IMR-90 (cell line): ENCODE data around the gene LYPD4. TPM values are rescaled to one million over a fixed set of nuclear protein-coding genes. Genes with fewer than 3 reads are reported as not detected.
"Not testable (repeated sequence)": the region's sequence is repeated elsewhere in the genome, so short reads cannot be mapped to it uniquely, and the experiment has no call there.

Source experiments
- ATAC-seq: fragments of 200-7000 bp; cut with Tn5 transposase; 2 replicates; pipeline ENCODE4 v1.9.1; 2020; ENCODE audit warnings: low read depth, mild to moderate bottlenecking, moderate library complexity
- BruUV-seq: library from RNA; stranded (reverse); fragments of 400-500 nt; replicated peaks from 2 replicates; lab custom pipeline; 2021; lab: Mats Ljungman, UMichigan
- CTCF ChIA-PET: fragments of 300-600 bp; formaldehyde crosslinking; extraction: SDS; loops from one replicate; lab custom pipeline; 2021; ENCODE audit warnings: antibody characterized with exemption; lab: Yijun Ruan, JAX
- POLR2A ChIA-PET: fragments of 300-600 bp; sonication (Branson Sonifier 250); formaldehyde crosslinking; loops from one replicate; lab custom pipeline; 2022; ENCODE audit warnings: antibody characterized with exemption; ENCODE audit not compliant: unreplicated experiment; lab: Charles Lee
- DNase-seq: peaks from one replicate; pipeline ENCODE4 v3.0.0; 2013
- H2AFZ ChIP-seq: replicated peaks from 2 replicates; pipeline ENCODE3; 2013; ENCODE audit warnings: low read length, mild to moderate bottlenecking; ENCODE audit not compliant: poor library complexity
- H2AK5ac ChIP-seq: 2 replicates; pipeline ENCODE4 v1.6.1; 2013; ENCODE audit warnings: low read depth, low read length, inconsistent platforms
- H2AK9ac ChIP-seq: replicated peaks from 2 replicates; pipeline ENCODE3; 2013; ENCODE audit warnings: mild to moderate bottlenecking, low read depth, low read length, moderate library complexity; ENCODE audit not compliant: poor library complexity
- H2BK120ac ChIP-seq: 2 replicates; pipeline ENCODE4 v1.6.1; 2013; ENCODE audit warnings: low read depth, low read length, inconsistent platforms
- H2BK15ac ChIP-seq: 3 replicates; pipeline ENCODE4 v1.6.1; 2013; ENCODE audit warnings: low read depth, low read length, inconsistent platforms
- H2BK20ac ChIP-seq: 2 replicates; pipeline ENCODE4 v1.6.1; 2013; ENCODE audit warnings: low read depth, mild to moderate bottlenecking, inconsistent platforms, low read length, moderate library complexity
- H2BK5ac ChIP-seq: 2 replicates; pipeline ENCODE4 v1.6.1; 2013; ENCODE audit warnings: mild to moderate bottlenecking, low read depth, low read length, inconsistent platforms; ENCODE audit not compliant: poor library complexity, severe bottlenecking
- H3K14ac ChIP-seq: replicated peaks from 2 replicates; pipeline ENCODE4 v1.6.1; 2013; ENCODE audit warnings: low read depth, low read length, inconsistent platforms
- H3K18ac ChIP-seq: 2 replicates; pipeline ENCODE4 v1.6.1; 2013; ENCODE audit warnings: low read depth, low read length, control low read depth
- H3K23ac ChIP-seq: 2 replicates; pipeline ENCODE4 v1.6.1; 2013; ENCODE audit warnings: low read depth, low read length, inconsistent platforms
- H3K27ac ChIP-seq: 2 replicates; pipeline ENCODE4 v1.5.1; 2013; ENCODE audit warnings: mild to moderate bottlenecking, control low read depth, low read length; ENCODE audit not compliant: insufficient read depth
- H3K27me3 ChIP-seq: 2 replicates; pipeline ENCODE4 v1.6.1; 2013; ENCODE audit warnings: low read length; ENCODE audit not compliant: control insufficient read depth, insufficient read depth
- H3K36me3 ChIP-seq: 2 replicates; pipeline ENCODE4 v1.6.1; 2013; ENCODE audit warnings: low read length, mixed read lengths; ENCODE audit not compliant: control insufficient read depth, insufficient read depth
- H3K4ac ChIP-seq: 2 replicates; pipeline ENCODE4 v1.6.1; 2013; ENCODE audit warnings: low read depth, low read length, inconsistent platforms
- H3K4me1 ChIP-seq: 2 replicates; pipeline ENCODE4 v1.6.1; 2013; ENCODE audit warnings: low read length, mixed read lengths; ENCODE audit not compliant: control insufficient read depth, insufficient read depth
- H3K4me2 ChIP-seq: 2 replicates; pipeline ENCODE4 v1.6.1; 2013; ENCODE audit warnings: low read depth, mild to moderate bottlenecking, control low read depth, low read length, moderate library complexity
- H3K4me3 ChIP-seq: 2 replicates; pipeline ENCODE4 v1.5.1; 2013; ENCODE audit warnings: low read depth, mild to moderate bottlenecking, control low read depth, low read length, moderate library complexity; ENCODE audit not compliant: insufficient read depth
- H3K56ac ChIP-seq: 2 replicates; pipeline ENCODE4 v1.6.1; 2013; ENCODE audit warnings: low read length, inconsistent platforms; ENCODE audit not compliant: insufficient read depth; ENCODE audit errors: extremely low read depth
- H3K79me1 ChIP-seq, 2 experiments: 2 replicates each; pipeline ENCODE4 v1.6.1; 2013; ENCODE audit warnings: low read length in 2 of 2, inconsistent platforms in 1 of 2, low read depth in 1 of 2
- H3K9ac ChIP-seq: 2 replicates; pipeline ENCODE4 v1.6.1; 2013; ENCODE audit warnings: low read depth, low read length, control low read depth
- H3K9me1 ChIP-seq: 2 replicates; pipeline ENCODE4 v1.6.1; 2013; ENCODE audit warnings: low read length, inconsistent platforms; ENCODE audit not compliant: insufficient read depth
- H3K9me3 ChIP-seq: 2 replicates; pipeline ENCODE4 v1.6.1; 2013; ENCODE audit warnings: low read length; ENCODE audit not compliant: control insufficient read depth, insufficient read depth
- H4K20me1 ChIP-seq: 2 replicates; pipeline ENCODE4 v1.6.1; 2013; ENCODE audit warnings: low read length, inconsistent platforms; ENCODE audit not compliant: insufficient read depth
- H4K5ac ChIP-seq: 2 replicates; pipeline ENCODE4 v1.6.1; 2013; ENCODE audit warnings: mild to moderate bottlenecking, low read depth, low read length, control low read depth
- H4K8ac ChIP-seq, 2 experiments: 2 replicates each; pipeline ENCODE4 v1.6.1; 2013; ENCODE audit warnings: low read depth in 2 of 2, low read length in 2 of 2, control low read depth in 1 of 2, inconsistent platforms in 1 of 2
- H4K91ac ChIP-seq: 2 replicates; pipeline ENCODE4 v1.6.1; 2013; ENCODE audit warnings: low read depth, low read length, inconsistent platforms; ENCODE audit not compliant: insufficient read depth
- WGBS, 2 experiments: methylation state at CpG; one replicate each; pipeline versions ENCODE4 v1.1.5 to v1.1.7; 2013; ENCODE audit warnings: missing lambda C conversion rate in 2 of 2; ENCODE audit not compliant: insufficient read length in 1 of 2; ENCODE audit errors: extremely low coverage in 2 of 2; 5-methylcytosine and 5-hydroxymethylcytosine counted together
- dilution Hi-C: fragments of 300-500 bp; cut with HindIII; formaldehyde crosslinking; loops from one replicate; pipeline ENCODE4 v1.14.3; 2018; ENCODE audit warnings: low sequenced_read_pairs; ENCODE audit not compliant: unreplicated experiment
- in situ Hi-C: fragments of 300-500 bp; cut with MboI; formaldehyde crosslinking; loops from 3 replicates; pipeline ENCODE4 v1.14.3; 2019; ENCODE audit warnings: low sequenced_read_pairs, inconsistent platforms, mixed read lengths
- intact Hi-C: fragments of 100-400 bp; cut with micrococcal nuclease; formaldehyde crosslinking; loops from 2 replicates; pipeline ENCODE4 v1.10.0; 2022
- polyA plus RNA-seq, 3 experiments: library from polyadenylated mRNA; depleted of rRNA; stranded (reverse); fragments of >200 nt; gene quantifications; 2 replicates each; pipeline ENCODE4 v1.2.3, GENCODE V29; 2012; ENCODE audit warnings: low replicate concordance in 1 of 3
- total RNA-seq: library from RNA; depleted of rRNA; stranded (reverse); fragments of >200 nt; gene quantifications from 2 replicates; pipeline ENCODE4 v1.2.3, GENCODE V29; 2012

The LYPD4 gene
- total and polyA plus RNA-seq, 2 of the 4 experiments (the other 2 are of a cell fraction): not detected

GRCh38 chr19:41789053-41789452 lies 55.4 kb downstream of the LYPD4 start:
- no CpG with 5 or more reads among the region's 5 CpGs for WGBS, 2 experiments
- H2AK5ac ChIP-seq, H3K36me3 ChIP-seq, POLR2A ChIA-PET, DNase-seq, H3K9me3 ChIP-seq, H3K4ac ChIP-seq, H4K20me1 ChIP-seq, H3K27me3 ChIP-seq, H2BK120ac ChIP-seq, H3K18ac ChIP-seq, H4K8ac ChIP-seq, H4K91ac ChIP-seq, H3K23ac ChIP-seq, H4K5ac ChIP-seq, H3K4me2 ChIP-seq, intact Hi-C loops, H2BK20ac ChIP-seq, H2AFZ ChIP-seq, ATAC-seq, H3K27ac ChIP-seq, H3K9ac ChIP-seq, H2BK15ac ChIP-seq, H2BK5ac ChIP-seq, H3K14ac ChIP-seq, H3K4me3 ChIP-seq, in situ Hi-C loops, H3K4me1 ChIP-seq, H3K9me1 ChIP-seq, H2AK9ac ChIP-seq, dilution Hi-C loops, BruUV-seq, H3K56ac ChIP-seq, H3K79me1 ChIP-seq, CTCF ChIA-PET: not testable (repeated sequence)

DNA sequence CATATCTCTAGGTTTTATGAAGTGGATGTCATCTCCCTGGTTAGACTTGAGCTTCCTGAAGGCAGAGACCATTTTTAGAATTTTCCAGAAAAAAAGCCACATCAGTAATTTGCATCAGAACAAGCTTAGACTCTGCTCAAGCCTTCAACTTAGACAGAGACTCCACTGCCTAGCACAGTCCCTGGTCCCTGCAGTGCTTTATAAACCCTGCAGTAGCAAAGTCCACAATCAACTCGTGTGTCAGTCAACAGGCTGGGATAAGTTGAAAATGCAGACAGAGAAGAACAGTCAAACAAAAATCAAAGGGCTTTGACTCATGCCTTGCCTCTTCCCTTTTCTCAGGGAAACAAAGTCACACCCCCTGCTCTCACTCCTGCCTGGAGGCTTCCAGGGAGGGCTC lies 56.0 kb downstream of the LYPD4 start:
- BruUV-seq: not testable (repeated sequence)

More for the DNA sequence above, 56.0 kb downstream of the LYPD4 start:
- ATAC-seq, H4K5ac ChIP-seq, H2BK20ac ChIP-seq, H2AFZ ChIP-seq, H2BK120ac ChIP-seq, in situ Hi-C loops, H3K36me3 ChIP-seq, H4K20me1 ChIP-seq, H3K9ac ChIP-seq, H3K27ac ChIP-seq, H2AK9ac ChIP-seq, H3K79me1 ChIP-seq, H3K56ac ChIP-seq, intact Hi-C loops, H3K4ac ChIP-seq, H3K9me3 ChIP-seq, H3K9me1 ChIP-seq, POLR2A ChIA-PET, DNase-seq, dilution Hi-C loops, H2AK5ac ChIP-seq, H2BK15ac ChIP-seq, H3K18ac ChIP-seq, H2BK5ac ChIP-seq, H4K91ac ChIP-seq, H3K4me1 ChIP-seq, H4K8ac ChIP-seq, H3K27me3 ChIP-seq, H3K23ac ChIP-seq, CTCF ChIA-PET, H3K14ac ChIP-seq, H3K4me2 ChIP-seq, H3K4me3 ChIP-seq: not testable (repeated sequence)
- WGBS, 2 experiments: no CpG with 5 or more reads among the region's 1 CpG
